ENCODE data around the gene ASPDH. TPM values are rescaled to one million over a fixed set of nuclear protein-coding genes. Genes with fewer than 3 reads are reported as not detected.

Gene ASPDH
- total and polyA plus RNA-seq, 7 donors = not detected

DNA sequence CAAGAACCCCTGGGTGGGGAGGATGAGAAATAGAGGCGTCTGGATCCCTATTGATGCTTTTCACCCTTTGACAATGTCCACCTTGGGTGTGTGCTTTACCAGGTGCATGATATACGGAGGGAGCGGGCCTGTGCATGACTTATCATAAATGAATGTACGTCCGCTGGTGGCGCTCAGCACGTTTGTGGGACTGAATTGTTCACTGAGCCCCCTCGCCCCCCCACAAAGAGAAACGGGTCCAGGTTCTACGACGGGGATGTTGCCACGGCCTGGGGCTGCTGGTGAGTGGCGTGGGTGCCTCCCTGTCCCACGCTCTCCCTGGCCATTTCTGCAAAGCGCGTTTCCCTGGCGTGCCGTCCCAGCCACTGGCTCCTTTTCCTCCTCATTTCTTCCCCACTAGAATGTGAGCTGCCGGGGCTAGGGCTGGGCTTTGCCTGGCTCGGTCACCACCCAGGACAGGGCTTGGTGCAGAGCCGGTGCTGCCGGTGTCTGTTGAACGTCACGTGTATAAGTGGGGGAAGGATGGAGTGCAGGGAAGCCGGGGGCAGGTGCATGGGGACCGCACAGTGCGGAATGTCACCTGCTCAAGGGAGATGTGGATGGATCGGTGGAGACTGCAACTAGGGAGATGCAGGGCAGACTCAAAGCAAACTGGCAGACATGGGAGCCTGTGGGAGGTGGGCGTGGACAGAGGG, 33.0 kb upstream of the ASPDH start:
- no peaks in the 10 kb centered on the region for H3K9me3 ChIP-seq
- intact Hi-C loops (cut with DNase I) = loop anchor here in 1 of 2 donors (10.0 kb wide), 1 partner anchor 238 kb away; no protein-coding TSS in a partner anchor

DNA sequence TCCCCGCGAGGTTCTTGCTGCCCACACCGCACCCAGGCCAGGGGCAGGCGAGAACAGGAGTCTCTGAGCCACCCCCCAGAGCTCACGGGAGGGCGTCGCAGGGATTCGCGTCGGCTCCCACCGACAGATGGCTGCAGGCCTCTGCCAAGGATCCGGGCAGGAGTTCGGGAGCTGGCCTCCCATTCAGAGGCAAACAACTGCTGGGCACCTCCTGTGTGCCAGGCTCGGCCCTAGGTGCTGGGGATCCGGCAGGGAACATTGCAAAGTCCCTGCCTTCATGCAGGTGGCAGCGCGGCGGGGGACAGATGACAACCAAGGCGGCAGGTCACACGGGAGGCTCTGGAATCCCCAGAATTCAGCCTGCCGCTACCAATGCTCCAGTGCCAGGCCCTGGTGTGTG, 29.2 kb upstream of the ASPDH start:
- Histone ChIP-seq H3K4me1 (no peaks in the 10 kb centered on the region), H3K9me3 (no peaks in the 10 kb centered on the region), H3K27me3 (ENCODE audit: insufficient read depth in 3 of 3, low read length in 2 of 3) (peaks cover 0 to 1% (median 0%) of the 10 kb centered on the region in 3 donors), H3K4me3 (no peak overlapping the region), H3K36me3 (ENCODE audit: insufficient read depth in 1 of 2, low read depth in 1 of 2) (no peaks in the 10 kb centered on the region), H3K27ac (no peak overlapping the region)
- intact Hi-C loops (cut with DNase I) = loop anchor here in 1 of 2 donors (10.0 kb wide), 1 partner anchor 242 kb away; no protein-coding TSS in a partner anchor
- ATAC-seq (no peak), DNase-seq (no peak)
- whole genome bisulfite sequencing, 3 donors = 47 to 65% (median 62%) methylated on average over 21 of the region's 21 CpGs
- TF ChIP-seq, protein P1, sequence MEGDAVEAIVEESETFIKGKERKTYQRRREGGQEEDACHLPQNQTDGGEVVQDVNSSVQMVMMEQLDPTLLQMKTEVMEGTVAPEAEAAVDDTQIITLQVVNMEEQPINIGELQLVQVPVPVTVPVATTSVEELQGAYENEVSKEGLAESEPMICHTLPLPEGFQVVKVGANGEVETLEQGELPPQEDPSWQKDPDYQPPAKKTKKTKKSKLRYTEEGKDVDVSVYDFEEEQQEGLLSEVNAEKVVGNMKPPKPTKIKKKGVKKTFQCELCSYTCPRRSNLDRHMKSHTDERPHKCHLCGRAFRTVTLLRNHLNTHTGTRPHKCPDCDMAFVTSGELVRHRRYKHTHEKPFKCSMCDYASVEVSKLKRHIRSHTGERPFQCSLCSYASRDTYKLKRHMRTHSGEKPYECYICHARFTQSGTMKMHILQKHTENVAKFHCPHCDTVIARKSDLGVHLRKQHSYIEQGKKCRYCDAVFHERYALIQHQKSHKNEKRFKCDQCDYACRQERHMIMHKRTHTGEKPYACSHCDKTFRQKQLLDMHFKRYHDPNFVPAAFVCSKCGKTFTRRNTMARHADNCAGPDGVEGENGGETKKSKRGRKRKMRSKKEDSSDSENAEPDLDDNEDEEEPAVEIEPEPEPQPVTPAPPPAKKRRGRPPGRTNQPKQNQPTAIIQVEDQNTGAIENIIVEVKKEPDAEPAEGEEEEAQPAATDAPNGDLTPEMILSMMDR (IDR thresholded peaks at IDR 0.05) = no peak

More for the DNA sequence above, 33.0 kb upstream of the ASPDH start:
- no peaks in the 10 kb centered on the region for H3K4me1 ChIP-seq
- no peak overlapping the region for H3K27ac ChIP-seq
- DNase-seq (no peak), ATAC-seq (no peak)
- no peak overlapping the region for H3K4me3 ChIP-seq
- TF ChIP-seq, protein P1 (IDR thresholded peaks at IDR 0.05) = no peak
- 63 to 75% (median 65%) methylated on average over 29 of the region's 29 CpGs for WGBS, 3 donors
- no peaks in the 10 kb centered on the region for H3K36me3 ChIP-seq (ENCODE audit: insufficient read depth in 1 of 2, low read depth in 1 of 2)
- H3K27me3 ChIP-seq (ENCODE audit: insufficient read depth in 3 of 3, low read length in 2 of 3) = peaks cover 0 to 15% (median 11%) of the 10 kb centered on the region in 3 donors

DNA sequence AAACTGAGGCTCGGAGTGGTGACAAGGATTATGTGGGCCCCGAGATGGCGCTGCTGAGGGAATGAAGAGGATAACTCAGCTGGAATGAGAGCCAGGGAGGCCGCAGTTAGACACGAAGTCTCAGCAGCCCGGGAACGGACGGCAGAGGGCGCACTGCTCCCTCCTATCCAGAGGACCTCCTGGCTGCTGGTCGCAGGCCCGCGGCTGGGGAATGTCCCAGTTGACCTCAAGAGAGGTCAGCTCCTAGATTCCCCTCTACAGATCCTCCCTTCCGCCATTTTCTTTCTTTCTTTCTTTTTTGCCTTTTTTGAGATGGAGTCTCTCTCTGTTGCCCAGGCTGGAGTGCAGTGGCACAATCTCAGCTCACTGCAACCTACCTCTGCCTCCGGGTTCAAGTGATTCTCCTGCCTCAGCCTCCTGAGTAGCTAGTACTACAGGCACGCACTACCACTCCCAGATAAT, 24.1 kb upstream of the ASPDH start:
- H3K4me3 ChIP-seq = no peak overlapping the region
- whole genome bisulfite sequencing, 3 donors = 16 to 21% (median 17%) methylated on average over 15 of the region's 15 CpGs
- DNase-seq = peak; percentile 74 to 81
- ATAC-seq = peak; percentile 60 to 93 (median 84)
- no peaks in the 10 kb centered on the region for H3K36me3 ChIP-seq (ENCODE audit: insufficient read depth in 1 of 2, low read depth in 1 of 2)
- intact Hi-C loops (cut with DNase I) = loop anchor here in 1 of 2 donors (5.0 kb wide), 1 partner anchor 245 kb away; no protein-coding TSS in a partner anchor
- TF ChIP-seq, protein P1 (IDR thresholded peaks at IDR 0.05) = peak; percentile 69
- peaks cover 0 to 12% (median 0%) of the 10 kb centered on the region in 3 donors for H3K27me3 ChIP-seq (ENCODE audit: insufficient read depth in 3 of 3, low read length in 2 of 3)
- no peaks in the 10 kb centered on the region for H3K9me3 ChIP-seq
- H3K4me1 ChIP-seq = no peaks in the 10 kb centered on the region
- no peak overlapping the region for H3K27ac ChIP-seq

DNA sequence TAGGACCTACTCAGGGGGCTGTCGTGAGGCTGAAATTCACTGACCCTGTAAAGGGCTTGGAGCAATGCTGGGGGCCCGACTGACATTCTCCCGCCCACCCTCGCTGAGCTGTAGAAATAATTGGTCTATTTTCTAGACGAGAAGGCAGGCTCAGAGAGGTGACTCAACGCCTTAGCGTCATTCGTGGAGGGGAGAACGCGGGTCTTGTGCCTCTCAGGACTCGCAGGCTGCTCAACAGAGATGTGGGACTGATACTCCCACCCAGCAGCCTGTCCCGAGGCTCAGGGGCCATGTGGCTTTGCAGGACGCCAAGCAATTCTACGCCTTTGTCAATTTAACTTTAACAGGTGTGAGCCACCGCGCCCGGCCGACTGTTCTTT, 23.6 kb upstream of the ASPDH start:
- WGBS, 3 donors = 31 to 60% (median 34%) methylated on average over 18 of the region's 18 CpGs
- Histone ChIP-seq H3K9me3 (no peaks in the 10 kb centered on the region), H3K4me3 (no peak overlapping the region), H3K36me3 (ENCODE audit: insufficient read depth in 1 of 2, low read depth in 1 of 2) (no peaks in the 10 kb centered on the region), H3K27ac (no peak overlapping the region), H3K4me1 (no peaks in the 10 kb centered on the region), H3K27me3 (ENCODE audit: insufficient read depth in 3 of 3, low read length in 2 of 3) (peaks cover 0 to 17% (median 1%) of the 10 kb centered on the region in 3 donors)
- intact Hi-C loops (cut with DNase I) = loop anchor here in 1 of 2 donors (5.0 kb wide), 1 partner anchor 245 kb away; no protein-coding TSS in a partner anchor
- ATAC-seq = peak in 1 of 4 donors; percentile 7
- TF ChIP-seq, protein P1 (IDR thresholded peaks at IDR 0.05) = no peak
- no peak for DNase-seq
